T47D (cell line): ENCODE measurements around the gene IL17RE.
A peak's percentile ranks its signal among the peaks of the same experiment; 100 is the strongest.
"Not testable (repeated sequence)": the region's sequence is repeated elsewhere in the genome, so short reads cannot be mapped to it uniquely, and the experiment has no call there.

ENCODE experiments used
- DNase-seq, 2 experiments: peaks; one replicate each; pipeline versions ENCODE4 v3.0.0 to v3.0.0-alpha.2; 2011 to 2012; ENCODE audit warnings: low read depth in 1 of 2, low spot score in 1 of 2
- JUND ChIP-seq: IDR thresholded peaks from 2 replicates; pipeline ENCODE4 v1.6.1; 2012; ENCODE audit warnings: low read depth
- in situ Hi-C: cut with HindIII; loops from 2 replicates; pipeline ENCODE4 v1.10.0; 2016; ENCODE audit warnings: low sequenced_read_pairs, low pct_unique_long_range_greater_than_20kb

Gene IL17RE

GRCh38 chr3:9866639-9867038 is 36.0 kb upstream of the IL17RE start:
- in situ Hi-C loops = no loop called here
- DNase-seq = no peak
- TF ChIP-seq JUND = no peak

DNA sequence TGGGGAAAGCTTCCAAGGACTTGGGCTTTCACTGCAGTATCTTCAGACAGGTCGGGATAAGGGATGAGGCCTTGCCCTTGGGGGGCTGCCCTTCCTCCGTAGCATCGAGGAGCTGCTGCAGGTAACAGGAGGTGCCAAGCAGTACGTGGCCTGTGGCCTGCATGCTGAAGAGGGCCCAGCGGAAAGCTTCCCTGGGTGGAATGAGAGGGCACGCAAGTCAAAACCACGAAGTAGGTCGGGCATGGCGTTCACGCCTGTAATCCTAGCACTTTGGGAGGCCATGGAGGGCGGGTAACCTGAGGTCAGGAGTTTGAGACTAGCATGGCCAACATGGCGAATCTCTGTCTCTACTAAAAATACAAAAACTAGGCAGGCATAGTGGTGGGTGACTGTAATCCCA is 35.5 kb upstream of the IL17RE start:
- DNase-seq = no peak
- in situ Hi-C loops = no loop called here
- TF ChIP-seq JUND = no peak

DNA sequence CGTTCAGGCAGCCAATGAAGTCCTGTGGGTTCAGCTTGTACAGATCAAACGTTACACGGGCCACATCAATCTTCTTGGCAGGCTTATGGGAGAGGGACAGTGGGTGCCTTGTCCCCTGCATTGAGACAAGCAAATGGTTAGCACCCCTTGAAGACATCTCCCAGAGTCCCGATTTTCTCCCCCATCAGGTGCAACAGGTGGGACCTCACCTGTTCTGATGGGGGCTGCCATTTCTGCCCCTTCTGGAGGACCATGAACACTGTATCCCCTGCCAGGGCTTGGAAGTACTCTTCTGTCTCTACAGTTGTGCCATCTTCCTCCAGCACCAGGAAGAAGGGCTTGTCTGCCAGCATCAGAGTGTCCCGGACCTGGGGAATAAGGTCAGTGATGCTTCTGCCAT is 32.7 kb upstream of the IL17RE start:
- no peak for DNase-seq
- in situ Hi-C loops = no loop called here
- TF ChIP-seq JUND = no peak

GRCh38 chr3:9870978-9871377 is 31.7 kb upstream of the IL17RE start:
- DNase-seq = no peak
- TF ChIP-seq JUND = no peak
- in situ Hi-C loops = no loop called here

DNA sequence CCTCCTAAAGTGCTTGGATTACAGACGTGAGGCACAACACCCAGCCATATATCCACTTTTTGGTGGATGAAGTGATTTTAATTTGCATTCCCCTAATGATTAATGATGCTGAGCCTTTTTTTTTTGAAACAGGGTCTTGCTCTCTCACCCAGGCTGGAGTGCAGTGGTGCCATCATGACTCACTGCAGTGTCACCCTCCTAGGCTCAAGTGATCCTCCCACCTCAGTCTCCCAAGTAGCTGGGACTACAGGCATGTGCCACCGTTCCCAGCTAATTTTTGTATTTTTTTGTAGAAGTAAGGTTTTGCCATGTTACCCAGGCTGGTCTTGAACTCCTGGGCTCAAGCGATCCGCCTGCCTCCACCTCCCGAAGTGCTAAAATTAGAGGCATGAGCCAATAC is 30.6 kb upstream of the IL17RE start:
- DNase-seq, in situ Hi-C loops: not testable (repeated sequence)

DNA sequence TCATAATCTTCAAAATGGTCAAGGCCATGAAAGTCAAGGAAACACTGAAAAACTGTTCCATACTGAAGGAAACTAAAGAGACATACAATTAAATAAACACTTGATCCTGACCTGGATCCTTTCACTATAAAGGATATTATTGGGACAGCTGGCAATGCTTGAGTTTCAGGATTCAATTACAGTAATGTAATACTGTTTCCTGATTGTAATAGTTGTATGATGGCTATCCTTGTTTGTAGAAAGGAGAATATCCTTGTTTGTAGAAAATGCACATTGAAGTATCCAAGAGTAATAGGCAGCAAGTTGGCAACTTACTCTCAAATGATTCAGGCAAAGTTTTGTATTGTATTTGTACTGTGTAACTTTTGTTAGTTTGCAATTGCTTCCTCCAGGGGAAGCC is 27.2 kb upstream of the IL17RE start:
- in situ Hi-C loops = no loop called here
- no peak for DNase-seq
- no peak for TF ChIP-seq JUND

- in situ Hi-C loops = not testable (repeated sequence)
Observed at GRCh38 chr3:9876255-9876654, 26.4 kb upstream of the IL17RE start.

GRCh38 chr3:9876991-9877390 is 25.7 kb upstream of the IL17RE start:
- in situ Hi-C loops = no loop called here
- TF ChIP-seq JUND = no peak
- no peak for DNase-seq

More at GRCh38 chr3:9876255-9876654, 26.4 kb upstream of the IL17RE start:
- DNase-seq = not testable (repeated sequence)

DNA sequence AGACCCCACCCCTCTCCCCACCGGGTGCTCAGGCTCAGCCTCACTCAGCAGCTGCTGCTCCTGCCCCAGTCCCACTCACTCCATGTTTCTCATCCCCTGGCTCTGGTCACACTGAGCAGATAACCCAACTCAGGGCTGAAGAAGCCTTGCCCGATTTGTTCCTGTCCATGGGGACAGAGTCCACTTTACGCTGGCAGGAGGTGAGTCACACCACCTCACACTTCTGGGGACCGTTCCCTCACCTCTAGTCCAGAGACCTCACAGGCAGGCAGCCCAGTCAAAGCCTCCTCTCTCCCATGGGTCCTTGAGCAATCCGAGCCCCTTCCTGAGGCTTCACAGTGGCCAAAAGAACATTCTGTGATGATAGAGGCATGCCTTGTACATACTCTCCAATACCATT is 23.9 kb upstream of the IL17RE start:
- in situ Hi-C loops = no loop called here
- no peak for DNase-seq

DNA sequence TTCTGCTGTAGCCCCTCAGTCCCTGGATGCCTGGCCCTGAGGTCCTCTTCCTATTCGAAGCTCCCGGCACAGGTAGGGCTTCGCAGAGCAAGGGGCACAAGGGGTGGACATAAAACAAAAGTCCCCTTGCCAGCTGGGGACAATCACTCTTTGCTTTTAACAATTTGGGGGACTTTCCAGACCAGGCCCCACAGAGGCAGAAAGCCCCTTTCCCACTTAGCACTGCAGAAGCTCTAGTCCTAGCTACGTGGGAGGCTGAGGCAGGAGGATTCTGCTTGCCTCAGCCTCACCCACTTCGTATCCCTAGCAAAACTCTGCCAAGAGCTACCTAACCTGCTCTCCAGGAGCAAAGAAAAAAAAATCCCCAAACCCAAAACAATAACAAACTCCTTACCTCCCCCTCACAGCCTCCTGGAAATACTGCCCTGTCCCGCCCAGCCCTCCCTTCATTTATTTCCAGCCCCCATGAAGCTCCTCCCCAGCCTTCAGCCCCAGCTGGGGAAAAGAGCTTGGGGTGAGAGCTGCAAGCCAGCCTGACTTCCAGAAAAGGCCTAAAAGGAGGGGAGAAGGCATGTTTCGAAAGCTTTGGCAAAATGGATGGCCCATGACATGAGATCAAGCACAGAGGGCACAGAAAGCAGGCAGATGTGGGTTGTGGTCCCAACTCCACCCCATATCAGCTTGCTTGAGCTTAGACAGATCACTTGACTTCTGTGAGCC is 22.7 kb upstream of the IL17RE start, which contains the start of gene CIDEC:
CIDEC (minus strand) TSS at position 424 of the 720 bp plus-strand sequence. CDS start 1,767 bp downstream, outside the sequence.
- in situ Hi-C loops = no loop called here
- no peak for DNase-seq
- TF ChIP-seq JUND = no peak

More for the DNA sequence above, 23.9 kb upstream of the IL17RE start:
- TF ChIP-seq JUND = no peak

- in situ Hi-C loops = no loop called here
- DNase-seq = no peak
- no peak for TF ChIP-seq JUND
Observed at GRCh38 chr3:9881441-9881840, 21.2 kb upstream of the IL17RE start.

- no peak for TF ChIP-seq JUND
- in situ Hi-C loops = no loop called here
Observed at GRCh38 chr3:9883706-9884554, 18.7 kb upstream of the IL17RE start.

GRCh38 chr3:9884555-9885165 is 18.0 kb upstream of the IL17RE start:
- in situ Hi-C loops = no loop called here
- 0 out of 2 replicates have a peak, but pooled peaks have one; percentile 32 for TF ChIP-seq JUND
- peak in 1 of 2 experiments; percentile 16 for DNase-seq

More at GRCh38 chr3:9883706-9884554, 18.7 kb upstream of the IL17RE start:
- no peak for DNase-seq
